GM12878 (cell line): ENCODE measurements around the gene FOXI2. TPM values are rescaled to one million over a fixed set of nuclear protein-coding genes. Genes with fewer than 3 reads are reported as not detected.

Experiments
- ATAC-seq: fragments of 200-7000 bp; cut with Tn5 transposase; 3 replicates; pipeline ENCODE4 v1.9.1; 2020; ENCODE audit warnings: mild to moderate bottlenecking, moderate library complexity
- BruUV-seq: library from RNA; stranded (reverse); fragments of 400-500 nt; replicated peaks from 2 replicates; lab custom pipeline; 2021; lab: Mats Ljungman, UMichigan
- CTCF ChIA-PET: fragments of 300-600 bp; sonication (Branson Sonifier 250); formaldehyde crosslinking; extraction: SDS; loops from one replicate; lab custom pipeline; 2021; ENCODE audit warnings: inconsistent platforms; lab: Yijun Ruan, JAX
- POLR2A ChIA-PET: fragments of 350-600 bp; formaldehyde crosslinking; extraction: SDS; loops from one replicate; lab custom pipeline; 2021; ENCODE audit warnings: inconsistent platforms; lab: Charles Lee
- RAD21 ChIA-PET: fragments of 300-600 bp; sonication (Branson Sonifier 250); formaldehyde crosslinking; loops from one replicate; lab custom pipeline; 2023; ENCODE audit warnings: antibody characterized with exemption; ENCODE audit not compliant: unreplicated experiment; lab: Charles Lee
- SMC1A ChIA-PET: fragments of 300-600 bp; sonication (Branson Sonifier 250); formaldehyde crosslinking; loops from one replicate; lab custom pipeline; 2023; ENCODE audit not compliant: unreplicated experiment, uncharacterized antibody; lab: Charles Lee
- DNase-seq: peaks from one replicate; pipeline ENCODE4 v3.0.0-alpha.2; 2011; ENCODE audit warnings: low read depth, low spot score
- FAIRE-seq: peaks from 3 replicates; lab custom pipeline; 2011; peaks lifted over from hg19 to GRCh38; lab: Jason Lieb, UNC
- H2AFZ ChIP-seq: 2 replicates; pipeline ENCODE4 v1.6.0; 2011; ENCODE audit warnings: low read depth, low read length, control low read depth; ENCODE audit not compliant: control insufficient read depth
- H3K27ac ChIP-seq: 2 replicates; pipeline ENCODE4 v1.5.1; 2011; ENCODE audit warnings: control low read depth; ENCODE audit not compliant: control insufficient read depth, insufficient read depth
- H3K27me3 ChIP-seq, 2 experiments: replicated peaks in 1 of 2; 2 replicates each; pipeline versions ENCODE4 v1.6.0 to v1.6.1; 2011; ENCODE audit warnings: low read length in 1 of 2; ENCODE audit not compliant: control insufficient read depth in 2 of 2, insufficient read depth in 2 of 2
- H3K36me3 ChIP-seq, 2 experiments: 2 replicates each; pipeline ENCODE4 v1.5.1; 2011; ENCODE audit warnings: low read length in 1 of 2; ENCODE audit not compliant: control insufficient read depth in 2 of 2, insufficient read depth in 2 of 2
- H3K4me1 ChIP-seq: 2 replicates; pipeline ENCODE4 v1.6.1; 2011; ENCODE audit warnings: mild to moderate bottlenecking, low read length, moderate library complexity, mixed read lengths; ENCODE audit not compliant: control insufficient read depth, insufficient read depth
- H3K4me2 ChIP-seq: 2 replicates; pipeline ENCODE4 v1.6.0; 2011; ENCODE audit warnings: control low read depth; ENCODE audit not compliant: control insufficient read depth, insufficient read depth
- H3K4me3 ChIP-seq: fragments of 200-600 bp; sonication (generic); 2 replicates; pipeline ENCODE4 v1.5.1; 2016
- H3K79me2 ChIP-seq: 2 replicates; pipeline ENCODE4 v1.6.0; 2011; ENCODE audit warnings: low read length; ENCODE audit not compliant: control insufficient read depth, insufficient read depth
- H3K9ac ChIP-seq: 2 replicates; pipeline ENCODE4 v1.8.0; 2011; ENCODE audit warnings: low read length, control low read depth, mixed read lengths; ENCODE audit not compliant: control insufficient read depth, insufficient read depth
- H3K9me3 ChIP-seq: replicated peaks from 3 replicates; pipeline ENCODE4 v1.5.1; 2011; ENCODE audit warnings: mild to moderate bottlenecking, low read length; ENCODE audit not compliant: control insufficient read depth, insufficient read depth
- H4K20me1 ChIP-seq: 2 replicates; pipeline ENCODE4 v1.6.0; 2011; ENCODE audit not compliant: control insufficient read depth, insufficient read depth
- CREB1 ChIP-seq: IDR thresholded peaks from 2 replicates; pipeline ENCODE4 v1.6.1; 2012; ENCODE audit warnings: low read depth, mild to moderate bottlenecking, inconsistent platforms
- EP300 ChIP-seq, 2 experiments: fragments of 150-350 bp in 1 of 2; IDR thresholded peaks; 2 replicates each; pipeline ENCODE4 v1.6.1; 2011 to 2012; ENCODE audit warnings: low read depth in 2 of 2, low read length in 2 of 2, borderline replicate concordance in 1 of 2, improper control_type of control experiment in 1 of 2, inconsistent platforms in 1 of 2; ENCODE audit not compliant: control insufficient read depth in 1 of 2
- ESRRA ChIP-seq: IDR thresholded peaks from 2 replicates; pipeline ENCODE4 v1.6.1; 2012; ENCODE audit warnings: mild to moderate bottlenecking, low read length, improper control_type of control experiment
- GATAD2B ChIP-seq: fragments of 450-650 bp; conservative IDR thresholded peaks from 2 replicates; pipeline ENCODE4 v1.6.1; 2017; ENCODE audit warnings: low read depth, mild to moderate bottlenecking, moderate library complexity
- HDAC6 ChIP-seq: fragments of 200-600 bp; sonication (generic); IDR thresholded peaks from one replicate; pipeline ENCODE4 v1.8.0; 2017; ENCODE audit warnings: antibody characterized with exemption; ENCODE audit not compliant: unreplicated experiment
- HDGF ChIP-seq: fragments of 450-650 bp; IDR thresholded peaks from 2 replicates; pipeline ENCODE4 v1.6.1; 2016; ENCODE audit warnings: antibody characterized with exemption
- IKZF1 ChIP-seq: fragments of 450-650 bp; conservative IDR thresholded peaks from 2 replicates; pipeline ENCODE4 v1.6.1; 2017; ENCODE audit warnings: antibody characterized with exemption, mild to moderate bottlenecking
- MYC ChIP-seq: IDR thresholded peaks from 2 replicates; pipeline ENCODE4 v1.6.1; 2011; ENCODE audit warnings: mild to moderate bottlenecking, low read length, moderate library complexity, inconsistent platforms; ENCODE audit not compliant: insufficient read depth, insufficient replicate concordance, insufficient read length, severe bottlenecking
- PAX8 ChIP-seq: fragments of 450-650 bp; IDR thresholded peaks from 2 replicates; pipeline ENCODE4 v1.6.1; 2017; ENCODE audit warnings: mild to moderate bottlenecking, moderate library complexity
- POLR2AphosphoS2 ChIP-seq: IDR thresholded peaks from 2 replicates; pipeline ENCODE4 v1.6.1; 2011; ENCODE audit warnings: low read depth, mild to moderate bottlenecking, low read length, improper control_type of control experiment, moderate library complexity
- POLR2AphosphoS5 ChIP-seq: IDR thresholded peaks from 2 replicates; pipeline ENCODE4 v1.6.1; 2011; ENCODE audit warnings: mild to moderate bottlenecking, low read length, inconsistent platforms
- SMC3 ChIP-seq: IDR thresholded peaks from 2 replicates; pipeline ENCODE4 v1.6.1; 2011; ENCODE audit warnings: low read length, improper control_type of control experiment, borderline replicate concordance
- SPI1 ChIP-seq: IDR thresholded peaks from 2 replicates; pipeline ENCODE4 v1.6.1; 2011; ENCODE audit warnings: low read depth, mild to moderate bottlenecking, low read length, moderate library complexity, borderline replicate concordance; ENCODE audit not compliant: insufficient read depth
- WRNIP1 ChIP-seq: IDR thresholded peaks from 2 replicates; pipeline ENCODE4 v1.6.1; 2011; ENCODE audit warnings: low read depth, low read length, improper control_type of control experiment, borderline replicate concordance
- ZSCAN29 ChIP-seq: fragments of 450-650 bp; IDR thresholded peaks from 2 replicates; pipeline ENCODE4 v1.6.1; 2017; ENCODE audit warnings: mild to moderate bottlenecking, moderate library complexity
- ZZZ3 ChIP-seq: IDR thresholded peaks from 2 replicates; pipeline ENCODE4 v1.6.1; 2011; ENCODE audit warnings: low read depth; ENCODE audit not compliant: control insufficient read depth, insufficient read length
- WGBS: methylation state at CpG from one replicate; pipeline ENCODE4 v1.1.6; 2016; ENCODE audit warnings: low lambda C conversion rate; ENCODE audit not compliant: insufficient replicate concordance, insufficient coverage; ENCODE audit errors: missing lambda C conversion rate; 5-methylcytosine and 5-hydroxymethylcytosine counted together
- in situ Hi-C: fragments of 300-500 bp; cut with MboI; formaldehyde crosslinking; loops from 9 replicates; pipeline ENCODE4 v1.14.3; 2018; ENCODE audit warnings: mixed read lengths
- intact Hi-C: fragments of 100-400 bp; cut with micrococcal nuclease; formaldehyde crosslinking; loops from one replicate; pipeline ENCODE4 v1.14.2; 2022; ENCODE audit not compliant: unreplicated experiment
- polyA plus RNA-seq, 11 experiments: library from polyadenylated mRNA; depleted of rRNA in 4 of 11; unstranded in 6 of 11; stranded (reverse) in 5 of 11; fragments of >200 nt; fragmentation: Nextera tagmentation in 4 of 11; fragmentation: Illumina TruSeq in 1 of 11; extraction: Ambion mirVana in 4 of 11; extraction: Trizol in 1 of 11; gene quantifications; 1 replicate in 1 of 11; 2 replicates in 10 of 11; pipeline versions ENCODE4 v1.2.1 to v1.2.3, GENCODE V29; 2011 to 2016; ENCODE audit warnings: inconsistent platforms in 2 of 11, missing spikeins in 2 of 11, low read depth in 1 of 11
- total RNA-seq, 4 experiments: library from RNA; depleted of rRNA in 3 of 4; stranded (reverse); fragments of >200 nt in 3 of 4; fragmentation: Illumina TruSeq in 1 of 4; extraction: Trizol in 1 of 4; gene quantifications; 2 replicates each; pipeline versions ENCODE4 v1.2.1 to v1.2.3, GENCODE V29; 2013 to 2021
- TF ChIP-seq, protein P1 (sequence below): fragments of 450-650 bp; IDR thresholded peaks from 2 replicates; pipeline ENCODE4 v1.6.1; 2014; ENCODE audit warnings: mild to moderate bottlenecking
- TF ChIP-seq, protein P2 (sequence below): IDR thresholded peaks from 2 replicates; pipeline ENCODE4 v1.6.1; 2011; ENCODE audit warnings: borderline replicate concordance, low read depth, mild to moderate bottlenecking, moderate library complexity, low read length; ENCODE audit not compliant: insufficient read depth, poor library complexity, severe bottlenecking
- TF ChIP-seq, protein P3 (sequence below): IDR thresholded peaks from 2 replicates; pipeline ENCODE4 v1.6.1; 2011; ENCODE audit warnings: low read depth, low read length, improper control_type of control experiment, borderline replicate concordance
- TF ChIP-seq, protein P4 (sequence below): IDR thresholded peaks from 2 replicates; pipeline ENCODE4 v1.6.1; 2011; ENCODE audit warnings: low read depth, mild to moderate bottlenecking, low read length, moderate library complexity, borderline replicate concordance; ENCODE audit errors: extremely low read depth

FOXI2 gene
- total and polyA plus RNA-seq, 10 of the 15 experiments (the other 5 are each of a cell fraction or from before 2014, with no cell fraction given), result not detected

DNA sequence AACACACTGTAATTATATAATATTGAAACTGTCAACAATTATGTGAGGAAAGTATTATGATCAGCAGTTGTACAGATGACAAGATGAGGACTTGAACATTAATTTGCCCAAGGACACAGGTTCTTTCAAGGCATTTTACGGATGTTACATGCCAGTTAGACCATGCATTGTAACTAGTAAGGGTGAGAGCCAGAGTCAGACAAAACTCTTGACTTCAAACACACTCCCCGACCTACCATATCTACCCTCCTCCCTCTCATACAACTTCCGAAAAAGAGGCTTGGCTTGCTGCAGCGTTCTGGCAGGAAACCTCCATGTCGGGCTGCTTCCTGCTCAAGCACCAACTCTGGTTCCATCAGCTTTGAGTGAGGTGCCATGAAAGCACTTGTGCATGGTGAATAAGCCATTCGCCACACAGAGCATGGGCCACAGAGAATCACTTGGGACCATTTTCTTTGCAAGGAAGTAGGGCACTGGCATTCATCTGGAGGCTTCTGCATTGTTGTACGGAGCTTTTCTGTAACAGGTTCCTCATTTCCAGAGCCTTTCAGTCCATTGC lies 53.2 kb downstream of the FOXI2 start:
- ATAC-seq (no peak), DNase-seq (no peak), FAIRE-seq (no peak)
- TF ChIP-seq IKZF1 (no peak), POLR2AphosphoS5 (no peak), CREB1 (no peak), MYC (no peak), WRNIP1 (no peak), PAX8 (no peak), HDGF (no peak), POLR2AphosphoS2 (no peak), SPI1 (no peak), GATAD2B (no peak), ZZZ3 (no peak), SMC3 (no peak), HDAC6 (no peak), ESRRA (no peak), ZSCAN29 (no peak), EP300 (IDR thresholded peaks at IDR 0.05; ENCODE audit: borderline replicate concordance in 1 of 2, control insufficient read depth in 1 of 2, low read depth in 2 of 2, low read length in 2 of 2) (no peak)
- TF ChIP-seq, protein P1, sequence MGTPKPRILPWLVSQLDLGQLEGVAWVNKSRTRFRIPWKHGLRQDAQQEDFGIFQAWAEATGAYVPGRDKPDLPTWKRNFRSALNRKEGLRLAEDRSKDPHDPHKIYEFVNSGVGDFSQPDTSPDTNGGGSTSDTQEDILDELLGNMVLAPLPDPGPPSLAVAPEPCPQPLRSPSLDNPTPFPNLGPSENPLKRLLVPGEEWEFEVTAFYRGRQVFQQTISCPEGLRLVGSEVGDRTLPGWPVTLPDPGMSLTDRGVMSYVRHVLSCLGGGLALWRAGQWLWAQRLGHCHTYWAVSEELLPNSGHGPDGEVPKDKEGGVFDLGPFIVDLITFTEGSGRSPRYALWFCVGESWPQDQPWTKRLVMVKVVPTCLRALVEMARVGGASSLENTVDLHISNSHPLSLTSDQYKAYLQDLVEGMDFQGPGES, result no peak
- TF ChIP-seq, protein P2, sequence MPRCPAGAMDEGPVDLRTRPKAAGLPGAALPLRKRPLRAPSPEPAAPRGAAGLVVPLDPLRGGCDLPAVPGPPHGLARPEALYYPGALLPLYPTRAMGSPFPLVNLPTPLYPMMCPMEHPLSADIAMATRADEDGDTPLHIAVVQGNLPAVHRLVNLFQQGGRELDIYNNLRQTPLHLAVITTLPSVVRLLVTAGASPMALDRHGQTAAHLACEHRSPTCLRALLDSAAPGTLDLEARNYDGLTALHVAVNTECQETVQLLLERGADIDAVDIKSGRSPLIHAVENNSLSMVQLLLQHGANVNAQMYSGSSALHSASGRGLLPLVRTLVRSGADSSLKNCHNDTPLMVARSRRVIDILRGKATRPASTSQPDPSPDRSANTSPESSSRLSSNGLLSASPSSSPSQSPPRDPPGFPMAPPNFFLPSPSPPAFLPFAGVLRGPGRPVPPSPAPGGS, result no peak
- TF ChIP-seq, protein P3, sequence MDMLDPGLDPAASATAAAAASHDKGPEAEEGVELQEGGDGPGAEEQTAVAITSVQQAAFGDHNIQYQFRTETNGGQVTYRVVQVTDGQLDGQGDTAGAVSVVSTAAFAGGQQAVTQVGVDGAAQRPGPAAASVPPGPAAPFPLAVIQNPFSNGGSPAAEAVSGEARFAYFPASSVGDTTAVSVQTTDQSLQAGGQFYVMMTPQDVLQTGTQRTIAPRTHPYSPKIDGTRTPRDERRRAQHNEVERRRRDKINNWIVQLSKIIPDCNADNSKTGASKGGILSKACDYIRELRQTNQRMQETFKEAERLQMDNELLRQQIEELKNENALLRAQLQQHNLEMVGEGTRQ, result no peak
- TF ChIP-seq, protein P4, sequence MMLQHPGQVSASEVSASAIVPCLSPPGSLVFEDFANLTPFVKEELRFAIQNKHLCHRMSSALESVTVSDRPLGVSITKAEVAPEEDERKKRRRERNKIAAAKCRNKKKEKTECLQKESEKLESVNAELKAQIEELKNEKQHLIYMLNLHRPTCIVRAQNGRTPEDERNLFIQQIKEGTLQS, result no peak
- POLR2A ChIA-PET, result no interaction called here
- no peaks in the 10 kb centered on the region for H4K20me1 ChIP-seq
- no peak overlapping the region for H3K4me3 ChIP-seq
- no TSS peak for BruUV-seq
- intact Hi-C loops, result no loop called here
- in situ Hi-C loops, result no loop called here
- CTCF ChIA-PET, result no interaction called here
- SMC1A ChIA-PET, result no interaction called here
- H3K36me3 ChIP-seq, result no peaks in the 10 kb centered on the region
- no peak overlapping the region for H2AFZ ChIP-seq
- no peaks in the 10 kb centered on the region for H3K79me2 ChIP-seq
- H3K27ac ChIP-seq, result no peak overlapping the region
- no peaks in the 10 kb centered on the region for H3K9me3 ChIP-seq
- RAD21 ChIA-PET, result no interaction called here
- 0% methylated on average over 7 of the region's 7 CpGs for WGBS
- no peaks in the 10 kb centered on the region for H3K4me1 ChIP-seq
- no peak overlapping the region for H3K4me2 ChIP-seq
- H3K27me3 ChIP-seq, result peaks cover 0 to 2% of the 10 kb centered on the region in 2 experiments; a peak in 1 of 4 replicates
- H3K9ac ChIP-seq, result no peak overlapping the region
